Spinal cord (tissue), 10 donors: ENCODE results near the gene RTEL1. TPM values are rescaled to one million over a fixed set of nuclear protein-coding genes. Genes with fewer than 3 reads are reported as not detected.
"Not testable (repeated sequence)": the region's sequence is repeated elsewhere in the genome, so short reads cannot be mapped to it uniquely, and the experiment has no call there.

Experiments used
- DNase-seq, 6 donors: peaks; one replicate each; pipeline versions ENCODE4 v3.0.0 to v3.0.0-alpha.2; 2013 to 2015; ENCODE audit warnings: low spot score in 6 of 6, low read depth in 4 of 6
- H3K27ac ChIP-seq: one replicate; pipeline ENCODE4 v1.5.1; 2013; ENCODE audit warnings: low read depth, low read length, control low read depth
- H3K27me3 ChIP-seq: one replicate; pipeline ENCODE4 v1.6.1; 2013; ENCODE audit warnings: low read length; ENCODE audit not compliant: control insufficient read depth, insufficient read depth
- H3K36me3 ChIP-seq: one replicate; pipeline ENCODE4 v1.6.1; 2013; ENCODE audit warnings: low read length; ENCODE audit not compliant: control insufficient read depth, insufficient read depth
- H3K4me1 ChIP-seq: one replicate; pipeline ENCODE4 v1.6.1; 2013; ENCODE audit warnings: low read length; ENCODE audit not compliant: control insufficient read depth, insufficient read depth
- H3K4me3 ChIP-seq: one replicate; pipeline ENCODE4 v1.5.1; 2013; ENCODE audit warnings: low read depth, low read length, control low read depth
- H3K9me3 ChIP-seq: one replicate; pipeline ENCODE4 v1.6.1; 2013; ENCODE audit warnings: low read length; ENCODE audit not compliant: control insufficient read depth, insufficient read depth
- WGBS: methylation state at CpG from one replicate; pipeline ENCODE4 v1.1.5; 2013; ENCODE audit warnings: missing lambda C conversion rate; ENCODE audit not compliant: insufficient coverage; 5-methylcytosine and 5-hydroxymethylcytosine counted together
- polyA plus RNA-seq, 2 donors: library from polyadenylated mRNA; unstranded; fragments of 120-200 nt; gene quantifications; one replicate each; pipeline ENCODE4 v1.2.1, GENCODE V29; 2013; ENCODE audit not compliant: insufficient read length in 2 of 2
- total RNA-seq, 2 donors: library from RNA; depleted of rRNA in 1 of 2; stranded (reverse); fragments of 120-200 nt in 1 of 2; fragments of >200 nt in 1 of 2; gene quantifications; one replicate each; pipeline versions ENCODE4 v1.2.3 to v1.2.4, GENCODE V29; 2013 to 2014
- donor health status: healthy.

Gene RTEL1
- total and polyA plus RNA-seq, 4 donors: 8.1 to 29.6 (median 19.3) TPM

- Histone ChIP-seq H3K36me3 (peaks cover 25% of the 10 kb centered on the region), H3K27ac (peak overlapping the region; percentile 92), H3K4me1 (peaks cover 48% of the 10 kb centered on the region), H3K27me3 (no peaks in the 10 kb centered on the region), H3K4me3 (peak overlapping the region; percentile 96), H3K9me3 (no peaks in the 10 kb centered on the region)
- no peak for DNase-seq
- 40% methylated on average over 27 of the region's 31 CpGs for WGBS
Measured at GRCh38 chr20:63657260-63657936, 714 bp upstream of the RTEL1 start.

- H3K27me3 ChIP-seq: no peaks in the 10 kb centered on the region
- H3K4me1 ChIP-seq: peaks cover 44% of the 10 kb centered on the region
- H3K9me3 ChIP-seq: no peaks in the 10 kb centered on the region
- peaks cover 39% of the 10 kb centered on the region for H3K36me3 ChIP-seq
- DNase-seq: no peak
- H3K27ac ChIP-seq: peak overlapping the region; percentile 92
- peak overlapping the region; percentile 96 for H3K4me3 ChIP-seq
- 2% methylated on average over 25 of the region's 25 CpGs for WGBS
Measured at GRCh38 chr20:63658749-63659187, 656 bp downstream of the RTEL1 start.

GRCh38 chr20:63659370-63659769, 1.3 kb downstream of the RTEL1 start:
- Histone ChIP-seq H3K4me3 (peak overlapping the region; percentile 96), H3K27ac (peak overlapping the region; percentile 92), H3K9me3 (no peaks in the 10 kb centered on the region), H3K27me3 (no peaks in the 10 kb centered on the region), H3K4me1 (peaks cover 44% of the 10 kb centered on the region), H3K36me3 (peaks cover 45% of the 10 kb centered on the region)
- 74% methylated on average over 10 of the region's 13 CpGs for whole genome bisulfite sequencing
- DNase-seq: no peak

- Histone ChIP-seq H3K4me1 (peaks cover 44% of the 10 kb centered on the region), H3K36me3 (peaks cover 53% of the 10 kb centered on the region)
- DNase-seq, H3K27me3 ChIP-seq, H3K4me3 ChIP-seq, H3K27ac ChIP-seq, H3K9me3 ChIP-seq: not testable (repeated sequence)
- 86% methylated on average over 10 of the region's 10 CpGs for WGBS
Measured at GRCh38 chr20:63660174-63660573, 2.1 kb downstream of the RTEL1 start.

GRCh38 chr20:63660622-63661021, 2.5 kb downstream of the RTEL1 start:
- no peak overlapping the region for H3K4me3 ChIP-seq
- no peaks in the 10 kb centered on the region for H3K9me3 ChIP-seq
- no peak for DNase-seq
- no peak overlapping the region for H3K27ac ChIP-seq
- peaks cover 57% of the 10 kb centered on the region for H3K36me3 ChIP-seq
- H3K4me1 ChIP-seq: peaks cover 47% of the 10 kb centered on the region
- 98% methylated on average over 5 of the region's 8 CpGs for WGBS
- no peaks in the 10 kb centered on the region for H3K27me3 ChIP-seq

- H3K4me3 ChIP-seq: no peak overlapping the region
- WGBS: 96% methylated on average over 22 of the region's 22 CpGs
- H3K36me3 ChIP-seq: peaks cover 62% of the 10 kb centered on the region
- no peaks in the 10 kb centered on the region for H3K27me3 ChIP-seq
- peaks cover 50% of the 10 kb centered on the region for H3K4me1 ChIP-seq
- no peak overlapping the region for H3K27ac ChIP-seq
- no peaks in the 10 kb centered on the region for H3K9me3 ChIP-seq
- no peak for DNase-seq
Measured at GRCh38 chr20:63661108-63661507, 3.0 kb downstream of the RTEL1 start.

GRCh38 chr20:63661959-63662812, 4.1 kb downstream of the RTEL1 start:
- Histone ChIP-seq H3K9me3 (no peaks in the 10 kb centered on the region), H3K27ac (no peak overlapping the region), H3K4me3 (no peak overlapping the region), H3K4me1 (peaks cover 43% of the 10 kb centered on the region), H3K27me3 (no peaks in the 10 kb centered on the region), H3K36me3 (peaks cover 71% of the 10 kb centered on the region)
- no peak for DNase-seq
- WGBS: 93% methylated on average over 31 of the region's 33 CpGs

GRCh38 chr20:63662813-63663189, 4.7 kb downstream of the RTEL1 start:
- 98% methylated on average over 9 of the region's 9 CpGs for WGBS
- peaks cover 37% of the 10 kb centered on the region for H3K4me1 ChIP-seq
- H3K4me3 ChIP-seq: no peak overlapping the region
- peaks cover 77% of the 10 kb centered on the region for H3K36me3 ChIP-seq
- H3K9me3 ChIP-seq: no peaks in the 10 kb centered on the region
- H3K27ac ChIP-seq: no peak overlapping the region
- no peaks in the 10 kb centered on the region for H3K27me3 ChIP-seq
- no peak for DNase-seq

- H3K27me3 ChIP-seq: no peaks in the 10 kb centered on the region
- peaks cover 34% of the 10 kb centered on the region for H3K4me1 ChIP-seq
Measured at GRCh38 chr20:63663332-63664066, 5.4 kb downstream of the RTEL1 start.

More at GRCh38 chr20:63663332-63664066, 5.4 kb downstream of the RTEL1 start:
- DNase-seq: no peak
- no peaks in the 10 kb centered on the region for H3K9me3 ChIP-seq
- H3K36me3 ChIP-seq: peaks cover 84% of the 10 kb centered on the region
- H3K27ac ChIP-seq: no peak overlapping the region
- 94% methylated on average over 26 of the region's 26 CpGs for WGBS
- H3K4me3 ChIP-seq: no peak overlapping the region
